ENCODE data around the gene SPSB1.

GRCh38 chr1:9324246-9325096 is 31.8 kb downstream of the SPSB1 start:
- TF ChIP-seq POLR2A (IDR thresholded peaks at IDR 0.05) (no peak), CTCF (IDR thresholded peaks at IDR 0.05) (no peak)

All from prostate gland (tissue), 2 donors.